Endodermal cell (in vitro differentiated cells): Measurements from ENCODE around the gene SLC14A1. TPM values are rescaled to one million over a fixed set of nuclear protein-coding genes. Genes with fewer than 3 reads are reported as not detected.

ENCODE experiments used
- DNase-seq: peaks from one replicate; pipeline ENCODE4 v3.0.0-alpha.2; 2017
- H3K27ac ChIP-seq: 2 replicates; pipeline ENCODE4 v1.5.1; 2013; ENCODE audit warnings: mild to moderate bottlenecking, low read depth, low read length, moderate library complexity
- H3K27me3 ChIP-seq: 2 replicates; pipeline ENCODE4 v1.6.1; 2013; ENCODE audit warnings: mild to moderate bottlenecking, low read length, moderate library complexity; ENCODE audit not compliant: insufficient read depth, control insufficient read depth, poor library complexity, severe bottlenecking
- H3K36me3 ChIP-seq: 2 replicates; pipeline ENCODE4 v1.7.0; 2013; ENCODE audit warnings: mild to moderate bottlenecking, low read length, moderate library complexity; ENCODE audit not compliant: control insufficient read depth, insufficient read depth
- H3K4me1 ChIP-seq: one replicate; pipeline ENCODE4 v1.7.0; 2013; ENCODE audit warnings: low read length; ENCODE audit not compliant: control insufficient read depth, insufficient read depth
- H3K4me3 ChIP-seq: 2 replicates; pipeline ENCODE4 v1.5.1; 2013; ENCODE audit warnings: mild to moderate bottlenecking, low read length, moderate library complexity
- H3K9ac ChIP-seq: 2 replicates; pipeline ENCODE4 v1.6.1; 2013; ENCODE audit warnings: mild to moderate bottlenecking, low read length, moderate library complexity; ENCODE audit not compliant: poor library complexity, severe bottlenecking; ENCODE audit errors: extremely low read depth
- H3K9me3 ChIP-seq: 2 replicates; pipeline ENCODE4 v1.6.1; 2013; ENCODE audit warnings: mild to moderate bottlenecking, low read length, moderate library complexity; ENCODE audit not compliant: control insufficient read depth
- H3K27ac Mint-ChIP-seq: 2 replicates; pipeline ENCODE4 v1.8.0; 2020; ENCODE audit warnings: mixed read lengths
- H3K27me3 Mint-ChIP-seq: 2 replicates; pipeline ENCODE4 v1.8.0; 2021; ENCODE audit warnings: mild to moderate bottlenecking, mixed read lengths; ENCODE audit not compliant: insufficient read depth
- H3K36me3 Mint-ChIP-seq: 2 replicates; pipeline ENCODE4 v1.8.0; 2020; ENCODE audit warnings: low read depth, mixed read lengths
- H3K4me1 Mint-ChIP-seq: 2 replicates; pipeline ENCODE4 v1.8.0; 2020; ENCODE audit warnings: mixed read lengths
- H3K4me3 Mint-ChIP-seq: 2 replicates; pipeline ENCODE4 v1.8.0; 2020; ENCODE audit warnings: mild to moderate bottlenecking, moderate library complexity, mixed read lengths
- H3K9me3 Mint-ChIP-seq: 2 replicates; pipeline ENCODE4 v1.8.0; 2020; ENCODE audit warnings: mild to moderate bottlenecking, mixed read lengths
- CTCF ChIP-seq: fragments of 200-600 bp; sonication (generic); conservative IDR thresholded peaks from 2 replicates; pipeline ENCODE4 v1.5.0; 2021; ENCODE audit warnings: antibody characterized with exemption, mild to moderate bottlenecking
- WGBS, 2 experiments: methylation state at CpG; one replicate each; pipeline versions ENCODE4 v1.1.5 to v1.1.7; 2013; ENCODE audit warnings: missing lambda C conversion rate in 2 of 2, mixed read lengths in 1 of 2; ENCODE audit not compliant: insufficient coverage in 1 of 2, insufficient read length in 1 of 2; 5-methylcytosine and 5-hydroxymethylcytosine counted together
- total RNA-seq, 2 donors: library from RNA; stranded (reverse); fragmentation: NEBNext Ultra II Directional in 1 of 2; extraction: Animal tissue kit (Norgen Biotek cat#: 25700) in 1 of 2; gene quantifications; 2 replicates in 1 of 2; 3 replicates in 1 of 2; pipeline ENCODE4 v1.2.1, GENCODE V29; 2021

The SLC14A1 gene
- total RNA-seq, 2 donors from 2014 or later: not detected

- Histone ChIP-seq H3K27ac (no peak overlapping the region), H3K36me3 (no peaks in the 10 kb centered on the region), H3K27me3 (no peaks in the 10 kb centered on the region), H3K4me1 (no peaks in the 10 kb centered on the region), H3K9ac (no peak overlapping the region), H3K4me3 (no peak overlapping the region), H3K9me3 (no peaks in the 10 kb centered on the region)
- DNase-seq: no peak
- Mint-ChIP-seq H3K9me3 (no peaks in the 10 kb centered on the region), H3K4me1 (peaks cover 9% of the 10 kb centered on the region), H3K4me3 (no peak overlapping the region), H3K36me3 (no peaks in the 10 kb centered on the region), H3K27ac (no peak overlapping the region), H3K27me3 (peaks cover 2% of the 10 kb centered on the region)
- no peak for TF ChIP-seq CTCF
- WGBS, 2 experiments: 92 to 94% methylated on average over 3 to 5 of the region's 5 CpGs
These were observed 39.5 kb upstream of the SLC14A1 start for GRCh38 chr18:45684341-45685115.

GRCh38 chr18:45686891-45687611 lies 36.9 kb upstream of the SLC14A1 start:
- H3K27ac Mint-ChIP-seq: no peak overlapping the region

GRCh38 chr18:45687621-45688020 lies 36.4 kb upstream of the SLC14A1 start:
- no peaks in the 10 kb centered on the region for H3K4me1 ChIP-seq
- no peak overlapping the region for H3K4me3 ChIP-seq
- peaks cover 9% of the 10 kb centered on the region for H3K4me1 Mint-ChIP-seq
- H3K27ac ChIP-seq: no peak overlapping the region
- H3K36me3 Mint-ChIP-seq: no peaks in the 10 kb centered on the region
- no peaks in the 10 kb centered on the region for H3K36me3 ChIP-seq
- no peak overlapping the region for H3K4me3 Mint-ChIP-seq
- no peak for TF ChIP-seq CTCF
- no peaks in the 10 kb centered on the region for H3K9me3 ChIP-seq
- WGBS, 2 experiments: 83 to 90% methylated on average over 3 to 6 of the region's 6 CpGs
- no peak for DNase-seq
- no peak overlapping the region for H3K27ac Mint-ChIP-seq
- no peak overlapping the region for H3K9ac ChIP-seq
- H3K27me3 Mint-ChIP-seq: peaks cover 5% of the 10 kb centered on the region
- H3K9me3 Mint-ChIP-seq: no peaks in the 10 kb centered on the region
- H3K27me3 ChIP-seq: no peaks in the 10 kb centered on the region

More at GRCh38 chr18:45686891-45687611, 36.9 kb upstream of the SLC14A1 start:
- Histone ChIP-seq H3K9me3 (no peaks in the 10 kb centered on the region), H3K9ac (no peak overlapping the region), H3K4me1 (no peaks in the 10 kb centered on the region), H3K4me3 (no peak overlapping the region), H3K27ac (no peak overlapping the region), H3K36me3 (no peaks in the 10 kb centered on the region), H3K27me3 (no peaks in the 10 kb centered on the region)
- Mint-ChIP-seq H3K4me3 (no peak overlapping the region), H3K4me1 (peaks cover 9% of the 10 kb centered on the region), H3K27me3 (peaks cover 6% of the 10 kb centered on the region), H3K36me3 (no peaks in the 10 kb centered on the region), H3K9me3 (no peaks in the 10 kb centered on the region)
- WGBS, 2 experiments: 87 to 88% methylated on average over 6 to 7 of the region's 7 CpGs
- no peak for TF ChIP-seq CTCF
- DNase-seq: peak; percentile 63
